ENCODE results near the gene FOXL2NB. TPM values are rescaled to one million over a fixed set of nuclear protein-coding genes. Genes with fewer than 3 reads are reported as not detected.

The FOXL2NB gene
- not detected for total RNA-seq
- long read RNA-seq = 0 reads

DNA sequence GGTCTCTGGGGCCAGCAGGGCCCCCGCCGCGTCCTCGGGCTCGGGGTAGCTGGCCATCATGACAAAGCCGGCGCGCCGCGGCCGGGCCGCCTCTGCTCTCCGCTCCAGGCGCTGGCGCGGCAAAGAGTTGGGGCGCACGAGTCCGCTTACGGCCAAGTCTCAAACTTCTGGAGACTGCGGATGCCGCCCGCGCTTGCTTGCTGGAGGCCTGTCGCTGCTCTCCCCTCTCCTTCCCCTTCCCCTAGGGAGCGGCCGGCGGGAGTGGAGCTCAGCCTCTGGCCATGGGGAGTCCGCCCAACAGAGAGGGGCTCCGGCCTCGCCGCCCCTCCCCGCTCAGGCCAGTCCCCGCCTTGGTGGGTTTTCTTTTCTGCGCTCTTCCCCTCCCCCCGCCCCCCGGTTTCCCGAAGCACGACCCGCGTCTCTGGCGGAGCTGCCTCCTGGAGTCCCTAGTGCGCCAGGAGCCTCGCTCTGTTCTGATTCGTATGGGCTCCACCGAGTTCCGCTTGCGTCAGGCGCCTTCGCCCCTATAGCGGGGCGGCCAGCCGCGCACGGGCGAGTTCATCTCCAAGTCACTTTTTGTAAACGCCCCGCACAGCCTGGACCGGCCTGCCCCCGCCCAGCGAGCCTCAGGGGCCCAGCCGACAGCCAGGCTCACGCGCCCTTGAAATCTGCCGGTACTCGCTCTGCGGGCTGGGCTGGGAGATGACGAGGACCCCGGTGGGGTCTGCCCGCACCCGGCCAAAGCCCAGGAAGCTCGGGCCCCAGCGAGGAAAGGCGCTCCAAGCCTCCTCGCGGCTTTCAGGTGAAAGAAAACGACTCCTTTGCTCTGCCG, at the start of gene FOXL2NB, which contains the start of gene FOXL2:
Gene FOXL2NB (plus strand): TSS at position 555 of the 832 bp plus-strand sequence. CDS start 148 bp downstream, at position 703.
Gene FOXL2 (minus strand): TSS at position 475 of the 832 bp plus-strand sequence. CDS start 415 bp downstream, at position 60.
- Histone ChIP-seq H3K36me3 (no peaks in the 10 kb centered on the region), H3K27ac (replicated peaks) (no peak within 1 kb of the TSS), H3K4me3 (peak within 1 kb of the TSS; percentile 65), H3K9me3 (replicated peaks) (no peaks in the 10 kb centered on the region), H3K27me3 (ENCODE audit: low read depth) (peaks cover 100% of the 10 kb centered on the region), H3K4me1 (peaks cover 49% of the 10 kb centered on the region)
- TF ChIP-seq, protein P1, sequence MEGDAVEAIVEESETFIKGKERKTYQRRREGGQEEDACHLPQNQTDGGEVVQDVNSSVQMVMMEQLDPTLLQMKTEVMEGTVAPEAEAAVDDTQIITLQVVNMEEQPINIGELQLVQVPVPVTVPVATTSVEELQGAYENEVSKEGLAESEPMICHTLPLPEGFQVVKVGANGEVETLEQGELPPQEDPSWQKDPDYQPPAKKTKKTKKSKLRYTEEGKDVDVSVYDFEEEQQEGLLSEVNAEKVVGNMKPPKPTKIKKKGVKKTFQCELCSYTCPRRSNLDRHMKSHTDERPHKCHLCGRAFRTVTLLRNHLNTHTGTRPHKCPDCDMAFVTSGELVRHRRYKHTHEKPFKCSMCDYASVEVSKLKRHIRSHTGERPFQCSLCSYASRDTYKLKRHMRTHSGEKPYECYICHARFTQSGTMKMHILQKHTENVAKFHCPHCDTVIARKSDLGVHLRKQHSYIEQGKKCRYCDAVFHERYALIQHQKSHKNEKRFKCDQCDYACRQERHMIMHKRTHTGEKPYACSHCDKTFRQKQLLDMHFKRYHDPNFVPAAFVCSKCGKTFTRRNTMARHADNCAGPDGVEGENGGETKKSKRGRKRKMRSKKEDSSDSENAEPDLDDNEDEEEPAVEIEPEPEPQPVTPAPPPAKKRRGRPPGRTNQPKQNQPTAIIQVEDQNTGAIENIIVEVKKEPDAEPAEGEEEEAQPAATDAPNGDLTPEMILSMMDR (IDR thresholded peaks at IDR 0.05; ENCODE audit: borderline replicate concordance) = no peak
- intact Hi-C loops (cut with micrococcal nuclease) = no loop called here
- no peak for DNase-seq

DNA sequence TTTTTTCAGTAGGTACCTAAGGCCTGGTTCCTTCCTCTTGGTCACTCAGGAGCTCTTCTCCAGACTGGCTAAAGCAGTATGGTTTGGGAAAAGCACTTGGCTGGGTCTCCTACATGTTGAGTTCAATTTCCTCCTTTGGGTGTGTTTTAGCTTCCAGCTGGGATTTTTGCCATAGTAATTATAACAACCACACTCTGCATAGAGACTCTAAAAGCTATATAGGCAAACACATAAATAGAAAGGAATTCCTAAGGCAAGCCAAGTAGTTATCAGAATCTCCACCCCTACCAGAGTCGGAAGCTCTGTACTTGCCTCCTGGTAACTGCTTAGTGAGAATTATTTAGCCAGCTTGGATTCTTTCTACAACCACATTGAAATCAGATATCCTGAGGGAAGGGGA, 48.7 kb upstream of the FOXL2NB start:
- Histone ChIP-seq H3K36me3 (no peaks in the 10 kb centered on the region), H3K4me3 (peak overlapping the region; percentile 9), H3K27ac (replicated peaks) (peak overlapping the region; percentile 83), H3K27me3 (ENCODE audit: low read depth) (no peaks in the 10 kb centered on the region), H3K9me3 (replicated peaks) (no peaks in the 10 kb centered on the region), H3K4me1 (peaks cover 34% of the 10 kb centered on the region)
- DNase-seq = no peak
- TF ChIP-seq, protein P1 (IDR thresholded peaks at IDR 0.05; ENCODE audit: borderline replicate concordance) = no peak
- intact Hi-C loops (cut with micrococcal nuclease) = no loop called here

DNA sequence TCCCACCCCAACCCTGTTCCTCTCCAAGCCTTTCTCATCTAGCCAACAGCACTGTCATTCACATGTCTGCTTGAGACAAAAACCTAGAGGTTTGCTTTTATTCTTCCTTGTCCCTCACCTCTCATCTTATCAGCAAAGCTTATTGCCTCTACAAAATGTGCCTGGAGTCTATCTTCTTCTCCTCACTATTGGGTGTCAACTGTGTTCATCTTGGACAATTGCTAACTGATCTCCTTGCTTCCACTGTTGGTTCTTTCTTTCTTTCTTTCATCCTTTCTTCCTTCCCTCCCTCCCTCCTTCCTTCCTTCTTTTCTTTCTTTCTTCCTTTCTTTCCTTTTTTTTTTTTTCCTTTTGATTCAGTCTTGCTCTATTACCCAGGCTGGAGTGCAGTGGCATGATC, 48.3 kb upstream of the FOXL2NB start:
- H3K27ac ChIP-seq (replicated peaks) = peak overlapping the region; percentile 83

DNA sequence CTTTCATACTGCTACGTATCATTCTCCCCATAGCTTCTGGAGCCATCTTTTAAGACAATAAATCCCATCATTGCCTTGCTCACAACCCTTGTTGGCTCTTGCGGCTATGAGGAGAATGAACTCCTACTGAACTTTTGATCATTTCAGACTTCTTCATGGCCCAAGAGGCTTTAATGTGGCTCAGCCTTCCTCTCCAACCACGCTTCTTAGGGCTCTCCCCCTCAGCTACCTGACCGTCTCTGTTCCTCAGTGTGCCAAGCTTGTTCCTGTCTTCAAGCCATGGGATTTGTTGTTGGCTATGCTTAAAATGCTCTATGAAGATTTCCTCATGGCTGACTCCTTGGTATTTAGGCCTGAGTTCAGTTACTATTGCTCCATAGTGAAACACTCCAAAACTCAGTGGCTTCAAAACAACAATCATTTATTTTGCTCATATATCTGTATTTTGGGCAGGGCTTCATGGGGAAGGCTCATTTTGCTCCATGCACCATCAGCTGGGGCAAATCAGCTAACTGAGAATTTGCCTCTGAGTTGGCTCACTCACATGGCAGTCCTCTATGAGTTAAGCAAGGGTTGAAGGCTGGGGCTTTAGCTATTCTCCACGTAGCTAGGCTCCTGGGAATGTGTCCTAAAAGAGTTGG, 47.5 kb upstream of the FOXL2NB start:
- no peak overlapping the region for H3K4me3 ChIP-seq
- no peaks in the 10 kb centered on the region for H3K27me3 ChIP-seq (ENCODE audit: low read depth)
- DNase-seq = no peak
- peaks cover 34% of the 10 kb centered on the region for H3K4me1 ChIP-seq
- peak overlapping the region; percentile 83 for H3K27ac ChIP-seq (replicated peaks)
- intact Hi-C loops (cut with micrococcal nuclease) = no loop called here
- H3K9me3 ChIP-seq (replicated peaks) = no peaks in the 10 kb centered on the region
- TF ChIP-seq, protein P1 (IDR thresholded peaks at IDR 0.05; ENCODE audit: borderline replicate concordance) = no peak
- H3K36me3 ChIP-seq = no peaks in the 10 kb centered on the region

More for the DNA sequence above, 48.3 kb upstream of the FOXL2NB start:
- no peaks in the 10 kb centered on the region for H3K27me3 ChIP-seq (ENCODE audit: low read depth)
- intact Hi-C loops (cut with micrococcal nuclease) = no loop called here
- peak overlapping the region; percentile 9 for H3K4me3 ChIP-seq
- TF ChIP-seq, protein P1 (IDR thresholded peaks at IDR 0.05; ENCODE audit: borderline replicate concordance) = no peak
- no peaks in the 10 kb centered on the region for H3K9me3 ChIP-seq (replicated peaks)
- DNase-seq = no peak
- no peaks in the 10 kb centered on the region for H3K36me3 ChIP-seq
- H3K4me1 ChIP-seq = peaks cover 34% of the 10 kb centered on the region

DNA sequence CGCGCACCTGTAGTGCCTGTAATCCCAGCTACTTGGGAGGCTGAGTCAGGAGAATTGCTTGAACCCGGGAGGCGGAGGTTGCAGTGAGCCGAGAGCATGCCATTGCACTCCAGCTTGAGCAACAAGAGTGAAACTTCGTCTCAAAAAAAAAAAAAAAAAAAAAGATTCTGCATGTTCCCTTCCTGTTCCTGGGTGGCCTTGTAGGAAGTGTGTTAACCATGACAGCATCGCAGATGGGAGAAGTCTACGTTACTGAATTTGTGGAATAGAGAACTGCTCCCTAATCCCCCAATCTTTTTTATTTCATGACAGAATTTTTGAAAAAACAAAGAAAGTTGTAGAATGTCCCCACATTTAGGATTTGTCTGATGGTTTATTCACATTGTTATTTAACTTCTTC, 45.5 kb upstream of the FOXL2NB start:
- TF ChIP-seq, protein P1 (IDR thresholded peaks at IDR 0.05; ENCODE audit: borderline replicate concordance) = no peak

More for the DNA sequence above, 45.5 kb upstream of the FOXL2NB start:
- no peaks in the 10 kb centered on the region for H3K9me3 ChIP-seq (replicated peaks)
- H3K27me3 ChIP-seq (ENCODE audit: low read depth) = no peaks in the 10 kb centered on the region
- no peak overlapping the region for H3K27ac ChIP-seq (replicated peaks)
- no peak overlapping the region for H3K4me3 ChIP-seq
- intact Hi-C loops (cut with micrococcal nuclease) = no loop called here
- no peaks in the 10 kb centered on the region for H3K36me3 ChIP-seq
- H3K4me1 ChIP-seq = peaks cover 34% of the 10 kb centered on the region
- no peak for DNase-seq
